CD4-positive, alpha-beta T cell treated with Interleukin-15 for 1 hour (primary cell): ENCODE results near the gene ADAMTS1.

ENCODE experiments used
- DNase-seq: peaks from one replicate; pipeline ENCODE4 v3.0.0-alpha.2; 2020

ADAMTS1 gene

DNA sequence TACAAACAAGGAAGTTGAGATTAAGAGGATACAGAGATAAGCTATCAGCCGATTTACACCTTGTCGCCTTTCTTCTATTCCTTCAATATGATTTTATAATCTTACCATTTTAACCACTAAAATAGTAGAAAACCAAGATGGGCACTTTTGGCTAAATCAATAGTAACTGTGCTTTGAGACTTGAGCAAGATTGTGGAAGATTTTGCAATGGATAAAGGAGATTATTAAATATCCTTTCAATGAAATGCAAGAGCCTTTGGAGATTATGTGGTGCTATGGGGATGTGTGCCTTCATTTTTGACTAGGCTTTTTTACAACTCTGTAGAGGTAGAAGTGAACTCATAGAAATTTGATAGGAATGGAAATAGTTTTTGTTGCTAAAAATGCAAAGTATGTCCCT, 33.7 kb downstream of the ADAMTS1 start:
- DNase-seq = no peak

DNA sequence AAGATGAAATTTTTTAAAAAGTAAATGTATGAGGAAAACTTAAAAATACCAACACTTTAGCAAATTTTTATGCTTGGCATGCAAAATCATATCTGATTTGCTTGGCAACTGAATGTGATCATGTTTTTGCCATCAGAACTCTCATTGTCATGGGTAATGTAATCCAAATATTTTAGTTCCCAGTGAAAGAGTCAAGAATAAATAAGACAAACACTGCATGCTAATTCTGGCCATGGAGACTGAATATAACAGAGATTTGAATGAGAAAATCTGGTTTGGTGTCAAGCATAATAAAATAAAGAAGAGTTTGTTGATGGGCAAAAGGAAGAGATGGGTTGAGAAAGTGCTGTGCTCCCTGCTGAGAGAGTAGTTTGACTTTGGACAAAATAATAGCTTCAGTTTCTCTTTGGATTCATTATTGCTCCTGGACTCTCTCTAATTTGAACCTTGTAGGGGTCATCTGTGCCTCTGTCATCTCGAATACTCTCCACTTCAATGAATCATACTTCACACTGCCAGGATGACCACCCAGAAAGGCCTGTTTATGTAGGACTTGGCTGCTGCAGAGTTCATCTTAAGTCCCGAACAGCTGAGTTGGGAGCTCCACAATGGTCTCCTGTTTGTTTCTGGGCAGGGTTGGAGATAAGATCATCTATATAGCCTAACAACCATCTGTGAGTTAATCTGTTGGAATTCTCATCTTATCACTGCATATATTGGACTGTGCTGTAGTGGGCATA, 34.4 kb downstream of the ADAMTS1 start:
- no peak for DNase-seq

DNA sequence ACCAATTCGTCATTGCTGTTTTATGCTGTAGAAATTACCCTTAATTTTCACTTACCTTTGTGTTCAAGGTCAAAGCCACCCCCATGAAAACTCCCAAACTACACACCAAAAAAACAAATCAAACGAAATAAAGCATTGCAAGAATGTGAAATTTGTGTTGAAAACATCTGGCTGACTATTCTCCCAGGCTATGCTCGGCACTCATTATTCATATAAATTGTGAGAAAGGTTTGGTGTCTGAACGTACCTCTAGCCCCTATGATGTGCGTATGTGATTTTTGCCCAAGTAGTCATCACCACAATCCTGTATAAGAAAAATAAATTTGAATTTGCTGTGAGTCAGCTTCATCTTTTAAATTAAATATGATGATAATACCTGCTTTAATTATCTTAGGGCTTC, 34.9 kb downstream of the ADAMTS1 start:
- DNase-seq = no peak

DNA sequence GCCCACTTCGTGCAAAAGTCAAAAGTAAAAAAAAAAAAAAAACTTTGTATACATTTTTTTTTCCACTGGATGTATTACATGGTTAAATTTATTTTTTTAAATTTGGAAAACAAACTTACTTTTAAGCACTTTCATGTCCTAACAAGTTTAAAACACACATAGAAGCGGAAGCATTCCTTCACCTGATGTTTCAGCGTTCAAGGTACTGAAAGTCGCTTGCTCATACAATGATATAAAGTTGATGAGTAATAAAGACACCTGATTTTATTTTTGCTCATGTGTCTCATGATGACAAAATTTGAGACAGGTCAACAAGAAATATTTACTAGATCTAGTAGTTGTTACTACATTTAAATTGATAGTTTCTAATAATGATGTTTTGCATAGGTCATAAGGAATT, 35.5 kb downstream of the ADAMTS1 start:
- DNase-seq = no peak

DNA sequence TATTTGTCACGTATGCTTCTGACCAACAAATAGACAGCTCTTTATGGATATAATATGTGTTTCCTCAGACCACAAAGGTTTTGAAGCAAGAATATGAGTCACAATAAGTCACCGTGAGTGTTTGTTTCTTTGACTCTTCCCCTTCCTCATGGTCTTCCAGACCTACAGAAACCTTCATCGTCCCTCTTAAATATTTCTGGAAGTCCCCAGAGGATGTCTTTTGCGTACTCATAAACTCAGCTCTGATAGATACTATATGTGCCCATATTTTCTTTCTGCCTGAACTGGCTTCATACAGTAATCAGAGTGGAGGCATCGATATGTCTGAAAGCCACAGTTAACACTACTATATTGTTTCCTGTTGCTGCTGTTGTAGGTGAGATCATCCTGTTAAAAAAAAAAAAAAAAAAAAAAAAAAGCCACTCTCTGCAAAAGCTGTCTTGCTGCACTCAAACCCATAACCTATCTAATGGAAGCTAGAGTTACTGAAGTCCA, 38.4 kb downstream of the ADAMTS1 start:
- no peak for DNase-seq

DNA sequence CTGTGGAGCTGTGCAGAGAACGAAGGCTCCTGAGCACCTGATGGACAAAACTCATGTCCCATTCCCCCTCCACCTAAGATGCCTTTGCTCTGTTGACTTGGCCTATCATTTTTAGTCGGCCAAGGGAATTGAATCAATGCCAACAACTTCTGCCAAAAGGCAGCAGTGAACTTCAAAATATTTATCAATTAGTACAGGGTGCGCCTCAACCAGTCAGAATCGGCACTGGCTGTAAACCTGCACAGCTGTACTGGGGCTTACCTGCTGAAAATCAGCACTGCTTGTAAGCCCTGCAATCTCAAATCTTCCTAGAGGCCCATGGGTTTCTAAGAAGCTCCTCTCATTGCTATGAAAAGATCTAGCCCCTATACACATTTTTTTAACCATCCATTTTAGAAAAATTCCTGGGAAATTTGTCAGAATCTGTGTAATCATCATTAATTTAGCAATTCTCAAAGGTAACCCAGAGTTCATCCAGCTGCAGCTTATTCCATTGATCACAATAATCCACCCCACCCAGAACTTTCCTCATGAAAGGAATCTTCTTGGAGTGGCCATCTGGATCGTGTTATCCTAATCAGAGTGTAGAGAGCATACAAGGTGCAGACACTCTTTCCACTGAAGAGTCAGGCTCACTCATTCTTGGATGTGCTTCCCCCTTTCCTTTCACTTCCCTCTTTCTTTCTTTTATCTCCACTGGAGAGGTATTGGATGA, 40.2 kb downstream of the ADAMTS1 start:
- DNase-seq = no peak

DNA sequence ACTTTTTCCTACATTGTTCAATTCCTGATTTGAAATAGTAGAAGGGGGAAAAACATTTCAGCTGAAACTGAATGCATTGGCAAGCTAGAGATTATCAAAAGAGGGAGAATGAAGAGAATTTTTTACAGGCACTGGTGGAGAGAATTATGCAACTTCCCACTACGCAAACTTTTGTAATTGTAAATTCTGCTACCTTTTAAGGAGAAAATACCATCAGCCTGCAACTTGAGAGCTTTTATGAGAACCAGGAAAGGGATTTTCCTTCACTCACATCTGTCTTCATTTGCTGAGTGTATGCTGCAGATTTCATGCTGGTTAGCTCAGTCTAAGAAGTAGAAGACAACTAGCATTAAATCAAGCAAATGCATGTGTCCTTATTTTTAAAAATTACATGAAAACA, 43.7 kb downstream of the ADAMTS1 start:
- DNase-seq = no peak

DNA sequence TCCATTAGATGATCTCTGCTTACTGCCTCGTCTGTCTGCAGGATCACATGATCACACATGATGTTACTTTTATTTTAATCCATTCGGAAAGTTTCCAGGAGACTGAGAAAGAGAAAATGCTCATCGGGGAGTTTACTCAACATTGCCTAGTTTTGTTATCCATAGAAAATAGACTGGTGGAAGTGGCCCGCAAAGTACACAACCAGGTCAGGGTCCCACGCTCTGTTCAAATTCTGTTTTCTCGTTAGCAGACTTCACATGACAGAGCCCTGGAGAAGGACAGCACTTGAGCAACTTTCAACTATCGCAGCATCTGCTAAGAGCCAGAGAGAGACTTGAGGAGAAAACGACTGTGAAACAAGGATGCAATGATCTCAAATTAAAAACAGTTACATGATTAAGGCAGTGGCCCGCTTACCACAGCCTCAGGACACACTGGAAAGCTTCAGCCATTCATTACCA, 44.2 kb downstream of the ADAMTS1 start:
- no peak for DNase-seq

DNA sequence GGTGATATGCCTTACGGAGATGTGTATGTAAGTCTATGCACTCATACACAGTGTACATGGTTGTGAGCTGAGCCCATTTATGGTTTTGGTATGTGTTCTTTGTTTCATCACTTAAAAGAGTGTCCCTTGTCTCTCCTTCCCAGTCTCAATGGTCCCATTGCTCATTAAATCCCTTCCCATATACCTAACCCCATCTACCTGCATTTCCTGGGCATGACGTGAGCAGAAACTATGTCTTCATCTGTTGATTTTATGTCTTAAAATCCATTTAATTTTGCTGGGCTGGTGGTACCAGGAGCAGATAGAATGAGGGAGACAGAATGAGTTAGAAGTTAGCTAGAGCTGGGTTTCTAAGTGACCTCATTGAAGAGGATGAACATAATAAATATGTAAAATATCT, 44.8 kb downstream of the ADAMTS1 start:
- no peak for DNase-seq

DNA sequence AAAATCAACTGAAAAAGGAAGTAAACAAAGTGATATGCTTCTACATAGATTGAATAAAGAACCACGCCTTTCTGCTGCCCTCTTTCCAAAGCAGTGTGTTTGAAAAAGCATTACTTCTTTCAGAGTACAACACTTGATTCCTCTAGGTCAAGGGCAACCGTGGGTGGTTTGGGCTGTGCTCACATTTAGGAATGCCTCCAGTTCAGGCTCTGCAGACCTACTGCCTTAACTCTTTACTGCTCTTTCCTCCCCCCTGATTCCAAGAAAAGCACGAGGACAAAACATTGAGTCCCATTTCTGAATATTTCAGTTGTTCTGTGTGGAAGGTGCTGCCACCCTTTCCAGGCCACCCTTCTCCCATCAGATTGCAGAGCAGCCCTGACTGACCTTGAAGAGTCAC, 45.2 kb downstream of the ADAMTS1 start:
- DNase-seq = no peak

DNA sequence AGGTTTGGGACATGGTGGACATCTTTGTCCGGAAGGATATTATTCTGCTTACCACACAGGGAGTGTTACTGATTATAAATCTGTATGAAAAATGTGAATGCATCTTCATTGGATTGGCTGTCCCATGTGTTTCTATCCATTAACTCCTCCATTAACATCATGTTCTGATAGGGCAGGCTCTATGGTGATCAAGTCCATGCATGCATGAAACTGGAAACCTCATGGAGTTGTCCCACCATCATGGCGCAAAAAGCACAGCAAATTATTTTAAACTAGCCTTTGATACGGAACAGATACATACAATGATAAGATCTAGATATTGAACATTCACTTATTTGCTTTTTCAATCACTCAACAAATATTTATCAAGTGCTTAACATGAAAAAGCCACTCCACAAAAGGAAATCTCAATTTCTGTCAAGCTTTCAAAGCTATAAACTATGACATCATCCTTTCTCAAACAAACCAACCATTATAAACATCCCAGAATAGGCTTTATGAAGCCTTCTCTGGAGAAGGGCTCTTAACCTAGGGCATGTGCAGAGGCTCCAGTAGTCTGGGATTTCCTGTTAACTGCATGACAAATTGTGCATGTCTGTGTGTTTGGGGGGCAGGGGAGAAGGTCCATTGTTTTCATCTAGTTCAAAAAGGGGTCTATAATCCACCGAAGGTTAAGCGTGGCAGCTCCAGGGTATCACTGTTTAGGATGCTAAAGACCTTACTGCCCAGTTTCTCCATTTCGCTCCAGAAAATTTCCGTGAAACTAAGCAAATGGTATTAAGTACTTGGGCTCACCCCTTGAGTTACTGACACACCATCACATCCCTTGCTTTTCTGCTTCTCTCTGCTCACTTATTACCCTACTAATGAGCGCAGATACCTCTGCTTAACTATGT, 46.1 kb downstream of the ADAMTS1 start:
- DNase-seq = no peak

DNA sequence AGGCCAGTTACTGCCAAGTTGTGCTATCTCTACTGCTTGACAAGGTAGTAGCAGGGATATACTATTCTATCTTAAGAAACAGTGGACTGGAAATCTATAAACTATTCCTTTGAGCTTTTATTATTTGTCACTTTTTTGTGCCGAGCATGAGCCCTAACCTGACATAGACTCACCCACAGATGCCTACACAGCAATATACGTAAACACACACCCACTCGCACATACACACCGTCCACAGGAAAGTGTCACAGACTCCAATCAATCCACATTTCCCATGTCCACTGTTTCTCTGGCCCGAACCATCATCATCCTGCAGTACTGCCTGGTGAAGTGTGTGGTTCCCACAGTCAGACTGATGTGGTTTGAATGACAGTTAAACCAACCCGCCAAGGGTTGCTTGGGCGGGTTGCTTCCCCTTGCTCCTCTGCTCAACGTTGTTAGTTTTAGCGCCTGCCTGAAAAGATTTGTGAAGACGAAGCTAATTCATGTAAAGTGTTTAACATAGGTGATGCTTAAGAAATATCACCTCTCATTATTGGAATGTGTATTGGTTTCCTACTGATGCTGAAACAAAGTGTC, 47.2 kb downstream of the ADAMTS1 start:
- DNase-seq = no peak

DNA sequence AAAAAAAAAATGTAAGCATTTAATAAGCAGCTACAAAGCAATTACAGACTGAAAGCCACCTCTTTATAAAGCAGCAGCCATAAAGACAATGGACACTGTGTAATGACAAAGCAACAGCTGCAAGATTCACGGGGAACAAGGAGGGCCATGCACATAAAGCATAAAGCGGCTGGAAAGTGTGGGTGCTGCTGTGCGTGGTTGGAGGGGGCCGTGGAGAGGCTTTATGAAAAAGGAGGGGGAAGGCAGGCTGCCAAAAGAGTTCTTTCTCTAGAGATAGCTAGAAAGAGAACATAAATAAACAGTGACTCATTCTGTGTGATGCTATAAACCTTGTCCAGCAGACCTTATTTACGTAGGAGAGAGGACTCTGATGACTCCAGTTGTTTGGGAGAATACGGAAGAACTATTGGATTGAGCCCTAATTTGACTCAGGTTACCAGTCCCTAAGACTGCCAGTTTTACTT, 49.3 kb downstream of the ADAMTS1 start:
- DNase-seq = no peak

DNA sequence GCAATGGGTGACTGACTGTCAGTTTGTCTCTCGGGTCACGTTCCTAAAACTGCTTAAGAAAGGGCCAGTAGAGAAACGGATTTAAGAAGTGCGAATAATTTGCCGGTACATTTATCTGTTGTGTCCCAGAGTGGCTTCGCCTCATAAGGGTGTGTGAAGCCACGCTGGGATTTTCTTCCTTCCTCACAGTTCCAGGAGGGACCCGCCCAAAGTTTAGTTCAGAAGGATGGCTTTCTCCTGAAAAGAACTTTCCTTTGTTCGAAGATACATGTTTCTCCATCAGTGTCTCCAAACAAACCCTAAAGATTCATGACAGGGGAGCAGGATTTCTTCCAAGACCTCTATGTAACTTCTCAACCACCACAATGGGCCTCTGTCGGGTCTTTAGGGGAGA, 49.8 kb downstream of the ADAMTS1 start:
- no peak for DNase-seq

DNA sequence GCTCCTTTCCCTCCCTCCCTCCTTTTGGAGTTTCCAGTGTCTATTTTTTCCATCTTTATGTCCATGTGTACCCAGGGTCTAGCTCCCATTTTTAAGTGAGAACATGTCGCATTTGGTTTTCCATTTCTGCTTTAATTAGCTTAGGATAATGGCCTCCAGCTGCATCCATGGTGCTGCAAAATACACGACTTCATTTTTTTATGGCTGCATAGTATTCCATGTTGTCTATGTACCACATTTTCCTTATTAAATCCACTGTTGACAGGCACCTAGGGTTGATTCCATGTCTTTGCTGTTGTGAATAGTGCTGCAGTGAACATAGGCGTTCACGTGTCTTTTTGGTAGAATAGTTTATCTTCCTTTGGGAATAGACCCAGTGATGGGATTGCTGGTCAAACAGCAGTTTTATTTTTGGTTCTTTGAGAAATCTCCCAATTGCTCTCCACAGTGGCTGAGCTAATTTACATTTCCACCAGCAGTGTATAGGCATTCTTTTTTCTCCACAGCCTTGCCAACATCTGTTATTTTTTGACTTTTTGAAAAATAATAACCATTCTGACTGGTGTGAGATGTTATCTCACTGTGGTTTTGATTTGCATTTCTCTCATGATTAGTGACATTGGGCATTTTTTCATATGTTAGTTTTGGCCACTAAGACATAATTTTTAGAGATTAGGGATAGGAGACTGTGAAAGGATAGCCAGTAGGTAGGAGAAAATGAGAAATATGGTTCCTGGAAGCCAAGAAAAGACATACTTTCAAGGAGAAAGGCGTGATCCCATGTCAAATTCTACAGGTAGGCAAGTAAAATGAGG, 50.4 kb downstream of the ADAMTS1 start:
- DNase-seq = no peak

DNA sequence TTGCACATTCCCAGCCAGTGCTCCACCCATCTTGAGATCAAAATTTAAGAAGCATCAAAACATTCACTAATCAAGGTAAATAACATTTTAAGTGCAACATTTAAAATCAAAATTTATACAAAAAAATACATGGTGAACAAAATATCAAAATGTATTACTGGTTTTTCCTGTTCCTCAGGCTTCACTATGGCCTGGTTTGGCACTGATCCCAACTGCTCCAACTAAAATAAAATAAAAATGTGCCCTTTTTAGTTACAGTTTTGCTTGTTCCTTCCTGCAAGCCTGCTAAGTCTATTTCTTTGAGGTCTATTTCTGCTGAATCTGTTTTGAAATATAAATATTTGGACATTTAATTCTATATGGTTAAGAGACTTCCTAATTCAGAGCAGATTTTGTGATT, 54.9 kb downstream of the ADAMTS1 start:
- DNase-seq = no peak

DNA sequence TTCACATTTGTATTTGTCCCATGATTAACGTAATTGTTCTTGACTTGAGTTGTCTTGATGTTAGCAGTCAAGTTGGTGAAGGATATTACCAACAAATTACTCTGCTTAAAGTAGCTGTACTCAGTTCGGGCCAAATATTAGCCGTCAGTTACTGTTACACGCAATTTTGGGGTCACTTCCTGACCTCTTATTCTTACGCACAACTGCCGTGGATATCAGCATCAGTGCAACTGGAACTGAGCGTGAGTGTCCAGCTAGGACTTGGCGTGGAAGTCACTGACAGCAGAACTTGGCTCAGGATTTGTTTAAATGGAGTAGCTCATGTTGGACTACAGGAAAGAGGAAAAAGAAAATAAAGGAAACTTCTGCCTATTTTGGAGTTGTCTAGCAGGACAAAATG, 56.4 kb downstream of the ADAMTS1 start:
- no peak for DNase-seq
